Smooth muscle cell (in vitro differentiated cells): ENCODE results near the gene RPA3. TPM values are rescaled to one million over a fixed set of nuclear protein-coding genes. Genes with fewer than 3 reads are reported as not detected.
"Not testable (repeated sequence)": the region's sequence is repeated elsewhere in the genome, so short reads cannot be mapped to it uniquely, and the experiment has no call there.

ENCODE experiments used
- DNase-seq: peaks from one replicate; lab custom pipeline; 2025; ENCODE audit not compliant: unreplicated experiment; lab: John Stamatoyannopoulos, UW
- H2AFZ ChIP-seq: fragments of 200-600 bp; sonication (generic); 2 replicates; pipeline ENCODE4 v1.6.0; 2016; ENCODE audit warnings: antibody characterized with exemption, low read depth, mild to moderate bottlenecking
- H3F3A ChIP-seq: fragments of 200-600 bp; sonication (generic); 2 replicates; pipeline ENCODE4 v1.6.0; 2017; ENCODE audit warnings: antibody characterized with exemption, low read depth
- H3K27ac ChIP-seq: fragments of 200-600 bp; sonication (generic); 2 replicates; pipeline ENCODE4 v1.5.1; 2016; ENCODE audit warnings: low read depth, mild to moderate bottlenecking
- H3K27me3 ChIP-seq: fragments of 200-600 bp; sonication (generic); 2 replicates; pipeline ENCODE4 v1.6.1; 2016; ENCODE audit warnings: low read depth, mild to moderate bottlenecking
- H3K36me3 ChIP-seq: fragments of 200-600 bp; sonication (generic); 2 replicates; pipeline ENCODE4 v1.5.1; 2016; ENCODE audit warnings: low read depth
- H3K4me1 ChIP-seq: fragments of 200-600 bp; sonication (generic); 2 replicates; pipeline ENCODE4 v1.5.1; 2016; ENCODE audit warnings: low read depth
- H3K4me2 ChIP-seq: fragments of 200-600 bp; sonication (generic); 2 replicates; pipeline ENCODE4 v1.6.0; 2016; ENCODE audit warnings: mild to moderate bottlenecking
- H3K4me3 ChIP-seq: fragments of 200-600 bp; sonication (generic); 2 replicates; pipeline ENCODE4 v1.5.1; 2016; ENCODE audit warnings: mild to moderate bottlenecking
- H3K79me2 ChIP-seq: fragments of 200-600 bp; sonication (generic); 2 replicates; pipeline ENCODE4 v1.6.0; 2016; ENCODE audit warnings: low read depth, mild to moderate bottlenecking
- H3K9ac ChIP-seq: fragments of 200-600 bp; sonication (generic); 2 replicates; pipeline ENCODE4 v1.6.0; 2016; ENCODE audit warnings: low read depth
- H3K9me3 ChIP-seq: fragments of 200-600 bp; sonication (generic); replicated peaks from 2 replicates; pipeline ENCODE4 v1.5.1; 2016; ENCODE audit warnings: low read depth
- H4K20me1 ChIP-seq: fragments of 200-600 bp; sonication (generic); 2 replicates; pipeline ENCODE4 v1.6.0; 2016; ENCODE audit warnings: low read depth
- WGBS: methylation state at CpG from one replicate; pipeline ENCODE4 v1.1.7; 2016; ENCODE audit warnings: low lambda C conversion rate; 5-methylcytosine and 5-hydroxymethylcytosine counted together
- polyA plus RNA-seq: library from polyadenylated mRNA; unstranded; fragments of >200 nt; fragmentation: Nextera tagmentation; extraction: Ambion mirVana; gene quantifications from 2 replicates; pipeline ENCODE4 v1.2.1, GENCODE V29; 2016
- total RNA-seq: library from RNA; depleted of rRNA; stranded (reverse); fragments of >200 nt; gene quantifications from 2 replicates; pipeline ENCODE4 v1.2.3, GENCODE V29; 2014
- TF ChIP-seq, protein P1 (sequence below): fragments of 200-600 bp; sonication (generic); IDR thresholded peaks from 2 replicates; pipeline ENCODE4 v1.5.1; 2017; ENCODE audit warnings: borderline replicate concordance, mild to moderate bottlenecking, antibody characterized with exemption; ENCODE audit not compliant: insufficient read depth, poor library complexity, severe bottlenecking

RPA3 gene
- total and polyA plus RNA-seq, 2 experiments from 2014 or later, result 37.2 to 63.7 TPM

- Histone ChIP-seq H3K4me2 (no peak overlapping the region), H2AFZ (no peak overlapping the region), H3K9ac (no peak overlapping the region), H3K4me3 (no peak overlapping the region), H4K20me1 (no peaks in the 10 kb centered on the region), H3K27me3 (no peaks in the 10 kb centered on the region), H3F3A (no peaks in the 10 kb centered on the region), H3K27ac (no peak overlapping the region), H3K79me2 (peaks cover 10% of the 10 kb centered on the region), H3K36me3 (no peaks in the 10 kb centered on the region), H3K9me3 (no peaks in the 10 kb centered on the region), H3K4me1 (peaks cover 32% of the 10 kb centered on the region)
- WGBS, result 98% methylated on average over 2 of the region's 2 CpGs
- TF ChIP-seq, protein P1, sequence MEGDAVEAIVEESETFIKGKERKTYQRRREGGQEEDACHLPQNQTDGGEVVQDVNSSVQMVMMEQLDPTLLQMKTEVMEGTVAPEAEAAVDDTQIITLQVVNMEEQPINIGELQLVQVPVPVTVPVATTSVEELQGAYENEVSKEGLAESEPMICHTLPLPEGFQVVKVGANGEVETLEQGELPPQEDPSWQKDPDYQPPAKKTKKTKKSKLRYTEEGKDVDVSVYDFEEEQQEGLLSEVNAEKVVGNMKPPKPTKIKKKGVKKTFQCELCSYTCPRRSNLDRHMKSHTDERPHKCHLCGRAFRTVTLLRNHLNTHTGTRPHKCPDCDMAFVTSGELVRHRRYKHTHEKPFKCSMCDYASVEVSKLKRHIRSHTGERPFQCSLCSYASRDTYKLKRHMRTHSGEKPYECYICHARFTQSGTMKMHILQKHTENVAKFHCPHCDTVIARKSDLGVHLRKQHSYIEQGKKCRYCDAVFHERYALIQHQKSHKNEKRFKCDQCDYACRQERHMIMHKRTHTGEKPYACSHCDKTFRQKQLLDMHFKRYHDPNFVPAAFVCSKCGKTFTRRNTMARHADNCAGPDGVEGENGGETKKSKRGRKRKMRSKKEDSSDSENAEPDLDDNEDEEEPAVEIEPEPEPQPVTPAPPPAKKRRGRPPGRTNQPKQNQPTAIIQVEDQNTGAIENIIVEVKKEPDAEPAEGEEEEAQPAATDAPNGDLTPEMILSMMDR, result no peak
- DNase-seq, result no peak
These were observed 51.2 kb downstream of the RPA3 start for GRCh38 chr7:7667187-7667586.

DNA sequence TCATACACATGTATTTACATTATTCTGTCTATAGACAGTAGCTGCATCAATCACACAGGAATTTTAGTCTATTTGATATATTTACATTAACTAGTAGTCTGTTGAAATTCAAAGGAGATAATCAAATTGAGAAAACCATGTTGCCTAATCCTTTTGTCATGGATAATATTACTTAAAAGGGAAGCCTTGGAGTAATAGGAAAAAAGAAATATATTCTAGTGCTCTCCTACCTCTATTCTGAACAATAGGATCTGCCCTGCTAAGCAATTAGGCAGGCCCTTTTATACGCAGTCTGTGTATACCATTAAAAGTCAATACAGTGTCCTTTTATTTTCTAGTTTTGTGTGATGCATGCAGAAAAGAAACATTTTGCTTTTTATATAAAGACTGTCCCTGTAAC lies 53.4 kb downstream of the RPA3 start:
- Histone ChIP-seq H3K79me2 (peaks cover 10% of the 10 kb centered on the region), H2AFZ (no peak overlapping the region), H4K20me1 (no peaks in the 10 kb centered on the region), H3K4me2 (no peak overlapping the region), H3K27me3 (no peaks in the 10 kb centered on the region), H3K9ac (no peak overlapping the region), H3K36me3 (no peaks in the 10 kb centered on the region), H3K9me3 (no peaks in the 10 kb centered on the region), H3F3A (no peaks in the 10 kb centered on the region), H3K27ac (no peak overlapping the region), H3K4me1 (peaks cover 32% of the 10 kb centered on the region), H3K4me3 (no peak overlapping the region)
- no peak for DNase-seq
- WGBS, result 88% methylated on average over 1 of the region's 1 CpG
- TF ChIP-seq, protein P1, result no peak

GRCh38 chr7:7664291-7664690 lies 54.1 kb downstream of the RPA3 start:
- Histone ChIP-seq H3K36me3 (no peaks in the 10 kb centered on the region), H3K4me2 (peak overlapping the region; percentile 73), H3K27me3 (no peaks in the 10 kb centered on the region), H4K20me1 (no peaks in the 10 kb centered on the region), H3K27ac (peak overlapping the region; percentile 60), H3K9ac (no peak overlapping the region), H3F3A (no peaks in the 10 kb centered on the region), H2AFZ (peak overlapping the region; percentile 20), H3K4me1 (peaks cover 32% of the 10 kb centered on the region), H3K79me2 (peaks cover 10% of the 10 kb centered on the region), H3K4me3 (no peak overlapping the region), H3K9me3 (no peaks in the 10 kb centered on the region)
- TF ChIP-seq, protein P1, result no peak
- no peak for DNase-seq
- WGBS, result 23% methylated on average over 3 of the region's 3 CpGs

DNA sequence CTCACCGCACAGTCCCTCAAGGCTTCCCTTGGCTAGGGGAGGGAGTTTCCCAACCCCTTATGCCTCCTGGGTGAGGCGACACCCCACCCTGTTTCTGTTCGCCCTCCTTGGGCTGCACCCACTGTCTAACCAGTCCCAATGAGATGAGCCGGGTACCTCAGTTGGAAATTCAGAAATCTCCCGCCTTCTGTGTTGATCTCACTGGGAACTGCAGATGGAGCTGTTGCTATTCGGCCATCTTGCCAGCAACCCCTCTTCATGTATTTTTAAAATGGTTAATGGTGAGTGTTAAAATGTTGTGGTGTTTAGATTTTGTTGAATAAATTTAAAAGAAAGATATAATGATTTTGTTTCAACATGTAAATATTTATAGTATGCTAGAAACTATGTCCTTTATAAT lies 55.9 kb downstream of the RPA3 start:
- Histone ChIP-seq H3K9ac (no peak overlapping the region), H3K36me3 (no peaks in the 10 kb centered on the region), H3K27me3 (no peaks in the 10 kb centered on the region), H2AFZ (no peak overlapping the region), H3K4me2 (no peak overlapping the region), H3K9me3 (no peaks in the 10 kb centered on the region), H3K27ac (no peak overlapping the region), H4K20me1 (no peaks in the 10 kb centered on the region), H3K79me2 (peaks cover 20% of the 10 kb centered on the region), H3F3A (no peaks in the 10 kb centered on the region), H3K4me3 (no peak overlapping the region), H3K4me1 (peaks cover 32% of the 10 kb centered on the region)
- WGBS, result 69% methylated on average over 6 of the region's 6 CpGs
- DNase-seq, result no peak
- TF ChIP-seq, protein P1, result peak; percentile 52

DNA sequence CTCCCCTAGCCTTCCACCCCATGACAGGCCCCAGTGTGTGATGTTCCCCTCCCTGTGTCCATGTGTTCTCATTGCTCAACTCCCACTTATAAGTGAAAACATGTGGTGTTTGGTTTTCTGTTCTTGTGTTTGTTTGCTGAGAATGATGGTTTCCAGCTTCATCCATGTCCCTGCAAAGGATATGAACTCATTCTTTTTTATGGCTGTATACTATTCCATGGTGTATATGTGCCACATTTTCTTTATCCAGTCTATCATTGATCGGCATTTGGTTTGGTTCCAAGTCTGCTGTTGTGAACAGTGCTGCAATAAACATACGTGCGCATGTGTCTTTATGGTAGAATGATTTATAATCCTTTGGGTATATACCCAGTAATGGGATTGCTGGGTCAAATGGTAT lies 61.9 kb downstream of the RPA3 start:
- WGBS, result 97% methylated on average over 3 of the region's 3 CpGs
- H3K36me3 ChIP-seq, H3K9me3 ChIP-seq, H3K9ac ChIP-seq, H3K4me2 ChIP-seq, H3F3A ChIP-seq, H3K27me3 ChIP-seq, H4K20me1 ChIP-seq, H3K4me3 ChIP-seq, H3K4me1 ChIP-seq, DNase-seq, H3K27ac ChIP-seq, H2AFZ ChIP-seq: not testable (repeated sequence)
- peaks cover 46% of the 10 kb centered on the region for H3K79me2 ChIP-seq
